ENCODE data around the gene PADI1. TPM values are rescaled to one million over a fixed set of nuclear protein-coding genes. Genes with fewer than 3 reads are reported as not detected.

The PADI1 gene
- total RNA-seq, 1 experiment from 2014 or later = 0.24 TPM

- H3K4me3 Mint-ChIP-seq = no peak overlapping the region
- H3K56ac ChIP-seq (ENCODE audit: insufficient read length, low read depth, low read length) = no peak overlapping the region
- no peaks in the 10 kb centered on the region for H4K20me1 ChIP-seq (ENCODE audit: control insufficient read depth, insufficient read depth, insufficient read length)
- H3K23me2 ChIP-seq (ENCODE audit: insufficient read length, low read depth, low read length, poor library complexity, severe bottlenecking) = no peaks in the 10 kb centered on the region
- TF ChIP-seq CTCF (conservative IDR thresholded peaks at IDR 0.05) = no peak
- no peak overlapping the region for H2BK5ac ChIP-seq (ENCODE audit: insufficient read length, low read length)
- H3K4me1 ChIP-seq (ENCODE audit: insufficient read depth, low read length) = 0 out of 2 replicates have a peak, but pooled peaks cover 4% of the 10 kb centered on the region
- no peak overlapping the region for H2AK5ac ChIP-seq (ENCODE audit: insufficient read length, low read length)
- H2BK120ac ChIP-seq (ENCODE audit: low read depth, low read length, poor library complexity, severe bottlenecking) = no peak overlapping the region
- H3K36me3 Mint-ChIP-seq (ENCODE audit: insufficient read depth in 1 of 3, low read depth in 3 of 3) = no peaks in the 10 kb centered on the region; a peak in 1 of 7 replicates
- no peaks in the 10 kb centered on the region for H3K79me2 ChIP-seq (ENCODE audit: insufficient read depth, low read length)
- no peak overlapping the region for H2AFZ ChIP-seq (ENCODE audit: low read length)
- no peak overlapping the region for H3K27ac Mint-ChIP-seq
- no peak overlapping the region for H3K4ac ChIP-seq (ENCODE audit: low read depth, low read length)
- H3K9me3 ChIP-seq (ENCODE audit: control insufficient read depth, low read depth, low read length) = no peaks in the 10 kb centered on the region
- peaks cover 13 to 17% of the 10 kb centered on the region in 2 experiments for H3K4me1 Mint-ChIP-seq
- H3K18ac ChIP-seq (ENCODE audit: insufficient read length, low read depth, low read length) = no peak overlapping the region
- no peak overlapping the region for H4K5ac ChIP-seq (ENCODE audit: insufficient read length, low read depth, low read length)
- no peaks in the 10 kb centered on the region; a peak in 1 of 5 replicates for H3K9me3 Mint-ChIP-seq
- H3K27me3 Mint-ChIP-seq (ENCODE audit: low read depth) = peaks cover 19% of the 10 kb centered on the region
- no peaks in the 10 kb centered on the region for H3K27me3 ChIP-seq (ENCODE audit: insufficient read depth, low read length)
- H4K8ac ChIP-seq (replicated peaks; ENCODE audit: insufficient read length, low read depth, low read length) = no peak overlapping the region
- H3T11ph ChIP-seq (ENCODE audit: low read length) = no peak overlapping the region
- no peak overlapping the region for H3K9ac ChIP-seq (ENCODE audit: extremely low read depth, insufficient read length, low read length)
- no peak overlapping the region for H3K23ac ChIP-seq (ENCODE audit: insufficient read length, low read depth, low read length)
- no peak overlapping the region for H3K27ac ChIP-seq (ENCODE audit: insufficient read length, low read depth, low read length)
- no CpG with 5 or more reads among the region's 1 CpG for WGBS (ENCODE audit: extremely low coverage, insufficient read length, low lambda C conversion rate)
- no peaks in the 10 kb centered on the region for H3K79me1 ChIP-seq (ENCODE audit: insufficient read depth, low read depth, low read length, poor library complexity, severe bottlenecking)
- no peak overlapping the region for H3K14ac ChIP-seq (ENCODE audit: insufficient read depth, low read length)
- no peak overlapping the region for H3K4me2 ChIP-seq (ENCODE audit: insufficient read depth, insufficient read length, low read length)
- no peak overlapping the region for H4K91ac ChIP-seq (ENCODE audit: insufficient read length, low read depth, low read length)
- no peak overlapping the region for H2BK15ac ChIP-seq (ENCODE audit: low read depth, low read length)
- no peak overlapping the region for H2BK12ac ChIP-seq (ENCODE audit: insufficient read length, low read depth, low read length)
- no peak for DNase-seq
- H2BK20ac ChIP-seq (ENCODE audit: low read depth, low read length, poor library complexity, severe bottlenecking) = no peak overlapping the region
Observed at GRCh38 chr1:17165823-17166222, 39.1 kb upstream of the PADI1 start.

All from H9 (cell line).